ENCODE measurements around the gene LIPC. TPM values are rescaled to one million over a fixed set of nuclear protein-coding genes. Genes with fewer than 3 reads are reported as not detected.

Gene LIPC
- total RNA-seq, 1 experiment from 2014 or later: not detected

GRCh38 chr15:58506783-58507668 is 75.2 kb downstream of the LIPC start:
- no peaks in the 10 kb centered on the region for H3K9me3 Mint-ChIP-seq
- DNase-seq (ENCODE audit: low spot score) (no peak), ATAC-seq (no peak)
- H3K4me3 Mint-ChIP-seq: no peak overlapping the region
- TF ChIP-seq NR1H2 (CRISPR knock-in tag; IDR thresholded peaks at IDR 0.05): no peak
- no peak for TF ChIP-seq ZNF263 (CRISPR knock-in tag; IDR thresholded peaks at IDR 0.05; ENCODE audit: low read depth)
- TF ChIP-seq JAZF1 (CRISPR knock-in tag; IDR thresholded peaks at IDR 0.05): no peak
- TF ChIP-seq, protein P1, sequence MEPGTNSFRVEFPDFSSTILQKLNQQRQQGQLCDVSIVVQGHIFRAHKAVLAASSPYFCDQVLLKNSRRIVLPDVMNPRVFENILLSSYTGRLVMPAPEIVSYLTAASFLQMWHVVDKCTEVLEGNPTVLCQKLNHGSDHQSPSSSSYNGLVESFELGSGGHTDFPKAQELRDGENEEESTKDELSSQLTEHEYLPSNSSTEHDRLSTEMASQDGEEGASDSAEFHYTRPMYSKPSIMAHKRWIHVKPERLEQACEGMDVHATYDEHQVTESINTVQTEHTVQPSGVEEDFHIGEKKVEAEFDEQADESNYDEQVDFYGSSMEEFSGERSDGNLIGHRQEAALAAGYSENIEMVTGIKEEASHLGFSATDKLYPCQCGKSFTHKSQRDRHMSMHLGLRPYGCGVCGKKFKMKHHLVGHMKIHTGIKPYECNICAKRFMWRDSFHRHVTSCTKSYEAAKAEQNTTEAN (CRISPR knock-in tag; IDR thresholded peaks at IDR 0.05): no peak
- TF ChIP-seq CBFB (CRISPR knock-in tag; IDR thresholded peaks at IDR 0.05; ENCODE audit: low read depth): no peak
- TF ChIP-seq ZNF138 (CRISPR knock-in tag; conservative IDR thresholded peaks at IDR 0.05): no peak
- no peaks in the 10 kb centered on the region for H3K36me3 Mint-ChIP-seq
- peaks cover 2% of the 10 kb centered on the region; the same call in 1 of the 2 replicates for H3K4me1 Mint-ChIP-seq
- no peaks in the 10 kb centered on the region for H3K27me3 Mint-ChIP-seq (ENCODE audit: low read depth)
- POLR2A ChIA-PET: interaction anchor here (1.0 kb wide), 1 partner anchor 256 kb away, joined by 4 read pairs; no protein-coding TSS in a partner anchor
- CTCF ChIA-PET: interaction anchor here (0.5 to 1.7 kb wide), 3 partner anchors 10 to 264 kb away, joined by 3 to 5 read pairs (median 3); partner anchors contain the start of gene MINDY2
- no peak overlapping the region for H3K27ac Mint-ChIP-seq

DNA sequence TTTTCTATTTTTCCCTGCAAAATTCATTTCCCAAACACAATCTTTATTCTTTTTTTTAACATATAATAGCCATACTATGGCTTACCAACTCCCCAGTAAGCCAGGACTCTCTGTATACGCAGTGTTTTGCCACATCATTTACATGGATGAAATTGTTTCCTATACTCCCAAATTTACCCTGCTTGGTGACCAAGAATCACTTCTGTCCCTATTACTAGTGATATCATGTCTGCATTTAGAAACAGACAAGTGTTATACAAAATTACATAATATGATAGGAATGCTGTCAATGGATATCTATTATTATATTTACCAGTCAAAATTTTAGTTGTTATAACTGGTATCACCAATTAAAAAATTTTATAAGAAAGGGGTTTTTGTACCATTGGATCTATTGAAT is 77.8 kb downstream of the LIPC start:
- Mint-ChIP-seq H3K4me3 (no peak overlapping the region), H3K27me3 (ENCODE audit: low read depth) (no peaks in the 10 kb centered on the region), H3K9me3 (no peaks in the 10 kb centered on the region), H3K36me3 (no peaks in the 10 kb centered on the region), H3K4me1 (peaks cover 10% of the 10 kb centered on the region), H3K27ac (no peak overlapping the region)
- ChIA-PET POLR2A (no interaction called here), CTCF (no interaction called here)
- DNase-seq (ENCODE audit: low spot score) (no peak), ATAC-seq (no peak)
- TF ChIP-seq PRDM15 (CRISPR knock-in tag; IDR thresholded peaks at IDR 0.05) (no peak), MXD4 (CRISPR knock-in tag; IDR thresholded peaks at IDR 0.05; ENCODE audit: borderline replicate concordance) (no peak), GRHL2 (CRISPR knock-in tag; IDR thresholded peaks at IDR 0.05; ENCODE audit: insufficient replicate concordance, severe bottlenecking) (no peak), PRRX2 (CRISPR knock-in tag; IDR thresholded peaks at IDR 0.05) (no peak), CREB1 (CRISPR knock-in tag; IDR thresholded peaks at IDR 0.05) (no peak), SMAD4 (CRISPR knock-in tag; IDR thresholded peaks at IDR 0.05) (no peak), TEAD4 (CRISPR knock-in tag; IDR thresholded peaks at IDR 0.05) (no peak), ZSCAN18 (CRISPR knock-in tag; IDR thresholded peaks at IDR 0.05) (no peak), FOXK1 (CRISPR knock-in tag; IDR thresholded peaks at IDR 0.05) (no peak), CDX4 (CRISPR knock-in tag; IDR thresholded peaks at IDR 0.05; ENCODE audit: borderline replicate concordance) (no peak), USF1 (CRISPR knock-in tag; IDR thresholded peaks at IDR 0.05) (no peak)
- TF ChIP-seq, protein P2, sequence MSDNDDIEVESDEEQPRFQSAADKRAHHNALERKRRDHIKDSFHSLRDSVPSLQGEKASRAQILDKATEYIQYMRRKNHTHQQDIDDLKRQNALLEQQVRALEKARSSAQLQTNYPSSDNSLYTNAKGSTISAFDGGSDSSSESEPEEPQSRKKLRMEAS (CRISPR knock-in tag; IDR thresholded peaks at IDR 0.05): no peak
- TF ChIP-seq, protein P3, sequence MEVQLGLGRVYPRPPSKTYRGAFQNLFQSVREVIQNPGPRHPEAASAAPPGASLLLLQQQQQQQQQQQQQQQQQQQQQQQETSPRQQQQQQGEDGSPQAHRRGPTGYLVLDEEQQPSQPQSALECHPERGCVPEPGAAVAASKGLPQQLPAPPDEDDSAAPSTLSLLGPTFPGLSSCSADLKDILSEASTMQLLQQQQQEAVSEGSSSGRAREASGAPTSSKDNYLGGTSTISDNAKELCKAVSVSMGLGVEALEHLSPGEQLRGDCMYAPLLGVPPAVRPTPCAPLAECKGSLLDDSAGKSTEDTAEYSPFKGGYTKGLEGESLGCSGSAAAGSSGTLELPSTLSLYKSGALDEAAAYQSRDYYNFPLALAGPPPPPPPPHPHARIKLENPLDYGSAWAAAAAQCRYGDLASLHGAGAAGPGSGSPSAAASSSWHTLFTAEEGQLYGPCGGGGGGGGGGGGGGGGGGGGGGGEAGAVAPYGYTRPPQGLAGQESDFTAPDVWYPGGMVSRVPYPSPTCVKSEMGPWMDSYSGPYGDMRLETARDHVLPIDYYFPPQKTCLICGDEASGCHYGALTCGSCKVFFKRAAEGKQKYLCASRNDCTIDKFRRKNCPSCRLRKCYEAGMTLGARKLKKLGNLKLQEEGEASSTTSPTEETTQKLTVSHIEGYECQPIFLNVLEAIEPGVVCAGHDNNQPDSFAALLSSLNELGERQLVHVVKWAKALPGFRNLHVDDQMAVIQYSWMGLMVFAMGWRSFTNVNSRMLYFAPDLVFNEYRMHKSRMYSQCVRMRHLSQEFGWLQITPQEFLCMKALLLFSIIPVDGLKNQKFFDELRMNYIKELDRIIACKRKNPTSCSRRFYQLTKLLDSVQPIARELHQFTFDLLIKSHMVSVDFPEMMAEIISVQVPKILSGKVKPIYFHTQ (CRISPR knock-in tag; IDR thresholded peaks at IDR 0.05): no peak
- TF ChIP-seq, protein P4, sequence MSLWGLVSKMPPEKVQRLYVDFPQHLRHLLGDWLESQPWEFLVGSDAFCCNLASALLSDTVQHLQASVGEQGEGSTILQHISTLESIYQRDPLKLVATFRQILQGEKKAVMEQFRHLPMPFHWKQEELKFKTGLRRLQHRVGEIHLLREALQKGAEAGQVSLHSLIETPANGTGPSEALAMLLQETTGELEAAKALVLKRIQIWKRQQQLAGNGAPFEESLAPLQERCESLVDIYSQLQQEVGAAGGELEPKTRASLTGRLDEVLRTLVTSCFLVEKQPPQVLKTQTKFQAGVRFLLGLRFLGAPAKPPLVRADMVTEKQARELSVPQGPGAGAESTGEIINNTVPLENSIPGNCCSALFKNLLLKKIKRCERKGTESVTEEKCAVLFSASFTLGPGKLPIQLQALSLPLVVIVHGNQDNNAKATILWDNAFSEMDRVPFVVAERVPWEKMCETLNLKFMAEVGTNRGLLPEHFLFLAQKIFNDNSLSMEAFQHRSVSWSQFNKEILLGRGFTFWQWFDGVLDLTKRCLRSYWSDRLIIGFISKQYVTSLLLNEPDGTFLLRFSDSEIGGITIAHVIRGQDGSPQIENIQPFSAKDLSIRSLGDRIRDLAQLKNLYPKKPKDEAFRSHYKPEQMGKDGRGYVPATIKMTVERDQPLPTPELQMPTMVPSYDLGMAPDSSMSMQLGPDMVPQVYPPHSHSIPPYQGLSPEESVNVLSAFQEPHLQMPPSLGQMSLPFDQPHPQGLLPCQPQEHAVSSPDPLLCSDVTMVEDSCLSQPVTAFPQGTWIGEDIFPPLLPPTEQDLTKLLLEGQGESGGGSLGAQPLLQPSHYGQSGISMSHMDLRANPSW (CRISPR knock-in tag; conservative IDR thresholded peaks at IDR 0.05; ENCODE audit: low read depth): no peak
